GM18517 (cell line): Measurements from ENCODE around the gene RBM43.
"Not testable (repeated sequence)": the region's sequence is repeated elsewhere in the genome, so short reads cannot be mapped to it uniquely, and the experiment has no call there.

Experiments used
- ATAC-seq: cut with Tn5 transposase; IDR thresholded peaks from one replicate; pipeline ENCODE4 v1.9.1; 2021; ENCODE audit warnings: mild to moderate bottlenecking, moderate library complexity; ENCODE audit not compliant: unreplicated experiment

Gene RBM43

DNA sequence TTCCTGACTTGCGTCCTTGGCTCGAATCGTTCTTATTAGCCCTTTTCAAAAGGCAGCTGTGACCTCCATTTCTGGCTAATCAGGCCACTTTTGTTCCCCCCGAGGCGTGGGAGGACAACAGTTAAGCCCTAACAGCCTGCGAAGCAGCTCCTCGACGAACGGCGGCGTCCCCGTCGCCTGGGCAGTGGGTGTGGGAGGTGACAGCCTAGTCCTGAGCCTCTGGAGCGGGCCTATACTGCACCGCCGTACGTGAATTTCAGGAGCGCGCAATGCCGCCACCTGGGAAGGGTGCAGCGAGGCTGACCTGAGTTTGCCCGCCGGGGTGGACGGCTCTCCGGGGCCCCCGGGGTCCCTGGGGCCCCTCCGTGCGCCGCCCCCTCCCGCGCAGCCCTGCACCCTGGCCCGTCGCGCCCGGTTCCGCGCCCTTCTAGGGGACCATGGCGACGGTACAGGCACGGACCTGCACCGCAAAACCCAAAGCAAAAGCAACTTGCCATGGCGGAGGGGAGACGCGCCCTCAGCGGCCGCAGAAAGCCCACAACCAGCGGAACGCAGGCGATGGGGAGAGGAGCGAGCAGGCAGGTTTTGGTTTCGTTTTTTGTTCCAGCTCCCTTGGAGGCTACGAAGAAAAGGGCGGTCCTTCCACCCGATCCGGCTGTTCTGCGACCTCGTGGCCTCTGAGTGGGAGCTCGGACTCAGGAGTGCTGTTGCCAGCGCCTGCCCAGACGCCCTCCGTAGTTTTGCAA, at the start of gene RBM43:
Gene RBM43 (minus strand): TSS at position 633 of the 746 bp plus-strand sequence. CDS start 136 bp downstream, at position 497.
- ATAC-seq, result peak; percentile 89

DNA sequence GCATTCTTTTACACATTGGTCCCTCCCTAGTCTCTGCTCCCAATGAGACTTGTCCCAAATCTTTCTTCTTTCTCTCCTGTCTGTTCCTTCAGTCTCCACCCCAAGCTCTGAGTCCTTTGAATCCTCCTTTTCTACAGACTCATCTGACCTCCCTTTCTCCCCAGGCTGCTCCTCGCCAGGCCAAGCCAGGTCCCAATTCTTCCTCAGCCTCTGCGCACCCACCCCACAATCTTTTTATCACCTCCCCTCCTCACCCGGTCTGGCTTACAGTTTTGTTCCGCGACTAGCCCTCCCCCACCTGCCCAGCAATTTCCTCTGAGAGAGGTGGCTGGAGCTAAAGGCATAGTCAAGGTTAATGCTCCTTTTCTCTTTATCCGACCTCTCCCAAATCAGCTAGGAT, 48.6 kb upstream of the RBM43 start:
- not testable (repeated sequence) for ATAC-seq

DNA sequence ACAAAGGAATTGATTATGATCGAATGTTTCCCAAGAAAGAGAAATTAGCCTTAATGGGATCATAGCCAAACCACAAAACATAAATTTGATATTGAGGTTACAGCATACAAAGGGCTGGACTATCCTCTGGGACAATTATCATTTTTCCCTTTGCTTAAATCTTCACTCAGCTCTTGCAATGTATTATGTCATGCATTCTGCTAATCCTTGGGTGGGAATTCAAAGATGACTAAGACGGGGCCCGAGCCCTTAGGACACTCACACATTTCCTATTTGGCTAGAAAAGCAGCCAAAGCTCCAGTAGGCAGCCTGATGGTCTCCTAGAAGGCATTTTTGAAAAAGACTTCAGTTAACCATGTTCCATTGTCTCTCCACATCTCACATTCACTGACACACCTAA, 45.0 kb upstream of the RBM43 start:
- ATAC-seq, result no peak

DNA sequence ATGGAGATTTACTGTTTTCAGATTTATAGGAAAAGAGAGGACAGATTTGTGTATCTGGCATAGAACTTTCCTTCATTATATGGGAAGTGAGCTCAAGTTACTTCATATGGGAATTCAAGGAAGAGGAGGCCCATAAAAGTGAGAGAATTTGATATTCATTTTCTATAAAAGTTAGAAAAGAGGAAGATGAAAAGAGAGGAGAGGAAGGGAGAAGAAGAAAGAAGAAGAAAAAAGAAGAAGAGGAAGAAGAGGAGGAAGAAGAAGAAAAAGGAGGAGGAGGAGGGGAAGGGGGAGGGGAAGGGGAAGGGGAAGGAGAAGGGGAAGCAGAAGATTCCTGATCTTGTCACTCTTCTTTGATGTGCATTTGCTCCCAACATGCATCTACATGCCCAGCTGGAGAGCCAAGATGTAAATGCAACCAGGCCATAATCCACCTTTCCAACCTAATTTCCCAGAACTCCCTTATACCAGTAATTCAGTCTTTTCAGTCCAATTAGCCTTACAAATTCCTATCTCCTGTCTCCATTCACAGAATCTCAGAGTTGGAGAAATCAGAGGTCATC, 43.5 kb upstream of the RBM43 start:
- ATAC-seq, result no peak

DNA sequence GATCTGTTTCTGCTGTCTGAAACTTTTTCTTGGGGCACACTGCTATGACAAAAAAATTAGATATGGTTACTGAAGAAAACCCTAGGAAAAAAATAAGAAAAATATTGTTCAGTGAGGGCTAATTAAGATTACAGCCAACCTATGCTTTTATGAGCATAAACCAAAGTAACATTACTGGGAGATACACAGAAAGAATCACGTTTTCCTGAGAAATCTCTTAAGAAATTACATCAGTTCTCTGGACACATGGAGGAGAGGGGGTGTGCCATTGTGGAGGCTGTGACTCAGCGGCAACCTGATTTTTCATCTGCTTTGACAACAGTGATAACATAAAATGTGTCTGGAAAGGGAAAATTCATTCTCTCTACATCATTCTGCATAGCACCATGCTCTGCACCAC, 41.2 kb upstream of the RBM43 start:
- no peak for ATAC-seq

DNA sequence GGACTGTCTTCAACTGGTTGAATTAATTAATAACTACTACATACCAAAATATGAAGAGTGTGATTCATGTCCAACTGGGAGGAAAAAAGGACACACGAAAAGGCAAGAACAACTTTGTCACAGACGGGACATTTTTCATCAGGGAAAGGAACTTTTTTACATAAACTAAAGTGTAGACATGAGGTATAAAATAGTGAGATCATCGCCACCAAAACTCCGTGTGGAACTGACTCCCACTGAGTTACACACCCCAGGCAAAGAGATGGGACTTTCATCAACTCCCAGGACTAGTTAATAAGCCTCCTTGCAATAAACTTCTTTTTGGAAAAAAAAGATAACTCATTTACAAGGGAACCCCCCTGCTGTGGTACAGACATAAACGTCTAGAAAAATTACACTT, 40.7 kb upstream of the RBM43 start:
- no peak for ATAC-seq

DNA sequence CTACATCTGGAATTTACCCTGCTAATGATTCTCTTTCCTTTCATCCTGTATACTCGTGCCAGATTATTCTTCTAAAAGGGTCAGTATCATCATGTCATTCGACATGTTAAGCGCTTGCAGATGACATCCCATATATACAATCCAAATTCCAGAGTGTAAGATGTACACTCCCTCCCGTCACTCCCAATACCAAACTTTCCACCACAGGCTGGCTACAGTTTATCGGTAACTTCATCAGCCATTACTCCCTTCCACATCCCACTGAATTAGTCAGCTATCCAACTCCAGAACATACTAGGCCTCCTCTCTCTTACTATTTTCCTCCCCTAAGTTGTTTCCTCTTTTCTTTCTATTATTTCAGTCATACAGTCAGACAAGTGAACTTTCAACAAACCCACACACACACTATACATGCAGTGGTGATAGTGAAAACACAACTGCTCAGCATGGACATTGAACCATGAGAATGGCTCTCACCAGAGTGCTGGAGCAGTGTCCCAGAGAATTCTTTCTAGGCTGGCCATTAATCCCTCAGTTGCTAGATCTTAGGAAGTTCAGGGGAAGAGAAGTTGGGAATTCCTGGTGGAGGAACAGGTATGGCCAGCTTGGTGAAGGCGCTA, 38.4 kb upstream of the RBM43 start:
- no peak for ATAC-seq

DNA sequence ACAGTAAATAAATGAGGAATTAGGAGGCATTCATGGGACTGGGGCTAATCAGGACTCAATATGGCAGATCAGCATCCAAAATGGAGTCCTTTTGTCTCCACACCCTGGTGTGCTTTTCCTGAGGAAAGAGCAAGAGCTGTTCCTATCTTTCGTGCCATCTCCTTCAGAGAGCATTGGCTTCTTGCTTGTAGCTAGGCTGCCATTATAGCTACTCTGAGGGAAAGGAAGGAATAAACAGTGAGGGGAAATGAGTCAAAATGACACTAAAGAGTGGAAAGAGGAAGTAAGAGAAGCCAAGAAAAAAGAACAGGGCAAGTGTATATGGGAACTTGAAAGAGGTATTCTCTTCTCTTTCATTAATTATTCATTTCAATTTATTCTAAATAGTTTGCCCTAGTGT, 36.2 kb upstream of the RBM43 start:
- peak; percentile 99 for ATAC-seq

DNA sequence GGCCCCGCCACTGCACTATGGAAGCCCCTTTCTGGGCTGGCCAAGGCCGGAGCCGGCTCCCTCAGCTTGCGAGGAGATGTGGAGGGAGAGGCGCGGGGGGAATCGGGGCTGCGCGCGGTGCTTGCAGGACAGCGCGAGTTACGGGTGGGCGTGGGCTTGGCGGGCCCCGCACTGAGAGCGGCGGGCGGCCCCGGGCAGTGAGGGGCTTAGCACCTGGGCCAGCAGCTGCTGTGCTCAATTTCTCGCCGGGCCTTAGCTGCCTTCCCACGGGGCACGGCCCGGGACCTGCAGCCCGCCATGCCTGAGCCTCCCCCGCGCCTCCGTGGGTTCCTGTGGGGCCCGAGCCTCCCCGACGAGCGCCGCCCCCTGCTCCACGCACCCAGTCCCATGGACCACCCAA, 34.3 kb upstream of the RBM43 start:
- not testable (repeated sequence) for ATAC-seq

DNA sequence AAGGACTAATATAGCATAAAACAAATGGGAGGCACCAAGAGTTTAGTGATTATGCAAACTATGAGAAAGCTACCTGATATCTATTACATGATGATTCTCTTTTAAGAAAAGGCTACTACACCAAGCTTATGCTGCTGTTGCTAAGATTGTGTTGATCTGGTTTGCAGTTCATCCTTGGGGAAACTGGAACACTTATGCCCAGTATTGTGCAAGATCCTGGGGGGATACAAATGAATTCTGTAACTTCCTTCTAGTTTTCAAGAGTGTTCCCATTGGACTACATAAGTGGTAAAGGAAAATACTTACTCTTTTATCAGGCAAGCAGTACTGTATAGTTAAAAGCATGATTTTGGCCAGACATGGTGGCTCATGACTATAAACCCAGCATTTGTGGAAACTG, 30.9 kb upstream of the RBM43 start:
- no peak for ATAC-seq

DNA sequence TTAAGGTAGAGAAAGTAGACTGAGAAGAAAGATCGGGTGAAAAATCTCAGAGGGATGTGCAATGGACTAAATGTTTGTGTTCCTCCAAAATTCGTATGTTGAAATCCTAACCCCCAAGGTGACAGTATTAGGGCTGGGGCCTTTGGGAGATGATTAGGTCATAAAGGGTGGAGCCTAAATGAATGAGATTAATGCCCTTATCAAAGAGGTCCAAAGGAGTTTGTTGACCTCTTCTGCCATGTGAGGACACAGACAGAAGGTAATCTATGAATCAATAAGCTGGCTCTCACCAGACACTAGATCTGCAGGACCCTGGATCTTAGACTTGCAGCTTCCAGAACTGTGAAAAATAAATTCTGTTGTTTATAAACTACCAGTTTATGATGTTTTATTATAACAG, 30.5 kb upstream of the RBM43 start:
- ATAC-seq, result no peak

DNA sequence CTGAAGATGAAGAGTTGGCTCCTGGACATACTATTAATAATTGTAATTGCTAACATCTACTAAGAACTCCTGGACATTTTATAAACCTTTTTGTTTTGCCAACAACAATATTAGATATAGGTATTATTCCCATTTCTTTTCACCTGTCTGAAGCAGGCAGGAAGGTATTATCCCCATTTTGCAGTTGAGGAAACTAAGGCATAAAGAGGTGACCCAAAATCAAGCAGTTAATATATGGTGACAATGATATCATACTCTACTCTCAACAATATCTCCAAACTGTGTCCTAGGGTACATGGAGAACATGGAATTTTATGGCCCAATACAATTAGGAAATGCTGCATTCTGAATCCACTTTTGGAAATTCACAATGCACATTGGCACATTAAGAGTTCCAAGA, 29.6 kb upstream of the RBM43 start:
- no peak for ATAC-seq

DNA sequence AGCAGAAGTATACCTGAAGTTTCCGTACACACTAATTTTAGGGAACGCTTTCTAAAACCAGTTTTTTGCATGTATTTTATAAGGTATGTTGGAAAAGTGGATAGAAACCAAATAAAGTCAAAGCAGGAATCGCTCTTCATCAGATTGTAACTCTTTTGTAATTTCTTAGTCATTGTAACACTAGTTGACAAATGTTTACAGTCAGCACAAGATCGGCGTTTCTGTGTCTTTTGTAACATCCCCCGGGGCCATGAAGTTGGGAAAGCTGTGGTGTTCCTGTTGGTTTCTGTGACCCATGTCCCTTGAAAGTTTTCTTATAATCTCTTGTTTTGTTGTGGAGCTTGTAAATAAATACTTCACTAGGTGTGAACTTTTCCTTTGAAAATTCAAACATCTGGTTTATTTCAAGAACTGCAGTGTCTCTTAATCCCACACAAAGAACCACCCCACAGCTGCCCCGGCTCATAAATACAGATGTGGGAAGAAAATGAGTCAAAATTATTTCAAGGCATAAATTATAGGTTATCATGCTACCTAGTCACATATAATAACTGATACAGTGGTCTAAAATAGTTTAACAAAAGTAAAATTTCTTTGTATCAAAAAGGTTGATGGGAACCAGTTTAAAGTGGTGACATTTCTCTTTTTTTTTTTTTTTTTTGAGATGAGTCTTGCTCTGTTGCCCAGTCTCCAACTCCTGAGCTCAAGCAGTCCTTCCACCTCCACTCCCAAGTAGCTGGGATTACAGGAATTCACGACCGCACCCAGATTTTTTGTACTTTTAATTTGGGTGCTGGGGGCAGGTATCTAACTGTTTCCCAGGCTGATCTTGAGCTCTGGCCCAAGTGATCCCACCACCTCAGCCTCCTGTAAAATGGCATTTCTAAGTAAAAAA, 28.6 kb upstream of the RBM43 start:
- ATAC-seq, result peak; percentile 18

DNA sequence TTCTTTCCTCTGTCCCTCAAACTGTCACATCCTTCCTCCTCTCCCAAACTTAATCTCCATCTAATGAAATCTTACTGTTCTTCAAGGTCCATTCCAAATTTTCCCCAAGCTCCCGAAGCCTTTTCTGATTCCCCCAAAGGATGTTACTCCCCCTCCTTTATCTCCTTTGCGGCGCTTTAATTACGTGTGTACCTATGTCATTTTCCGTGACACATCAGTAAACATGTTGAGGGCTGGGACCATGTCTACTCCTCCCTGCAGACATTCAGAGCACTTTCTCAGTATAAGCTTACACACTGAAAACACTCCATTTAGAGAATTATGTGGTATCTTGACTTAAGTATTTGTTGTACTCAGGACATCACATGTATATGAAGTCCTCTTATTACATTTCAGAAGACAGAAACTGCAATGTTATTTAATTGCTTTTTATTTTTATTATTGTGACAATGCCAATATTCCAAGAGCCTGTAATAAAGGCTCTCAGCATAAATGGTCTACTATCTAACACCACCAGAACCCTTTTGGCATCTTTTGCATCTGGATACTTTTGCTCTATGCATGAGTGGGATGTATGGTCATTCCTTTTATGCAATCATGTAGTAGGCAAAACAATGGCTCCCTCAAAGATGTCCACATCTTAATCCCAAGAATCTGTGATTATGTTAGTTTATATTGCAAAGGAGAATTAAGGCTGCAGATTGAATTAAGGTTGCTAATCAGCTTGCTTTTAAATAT, 26.0 kb upstream of the RBM43 start:
- ATAC-seq, result no peak

DNA sequence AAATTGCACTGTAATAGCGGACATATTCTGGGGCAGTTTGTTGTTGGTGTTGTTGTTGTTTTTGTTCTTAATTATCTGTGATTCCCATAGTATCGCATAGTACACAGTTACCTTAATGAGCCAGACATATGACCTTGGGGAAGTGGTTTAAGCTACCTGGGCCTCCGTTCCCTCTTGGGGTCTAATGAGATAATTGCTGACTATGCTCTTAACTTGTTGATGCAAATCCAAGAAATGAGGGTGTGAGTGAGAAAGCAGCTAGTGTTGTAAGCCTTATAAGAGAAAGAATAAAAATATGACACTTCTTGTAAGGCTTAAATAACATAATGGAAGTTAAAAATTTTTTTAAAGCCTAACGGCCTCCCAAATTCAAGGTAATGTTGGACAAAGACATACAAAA, 20.7 kb upstream of the RBM43 start:
- no peak for ATAC-seq

DNA sequence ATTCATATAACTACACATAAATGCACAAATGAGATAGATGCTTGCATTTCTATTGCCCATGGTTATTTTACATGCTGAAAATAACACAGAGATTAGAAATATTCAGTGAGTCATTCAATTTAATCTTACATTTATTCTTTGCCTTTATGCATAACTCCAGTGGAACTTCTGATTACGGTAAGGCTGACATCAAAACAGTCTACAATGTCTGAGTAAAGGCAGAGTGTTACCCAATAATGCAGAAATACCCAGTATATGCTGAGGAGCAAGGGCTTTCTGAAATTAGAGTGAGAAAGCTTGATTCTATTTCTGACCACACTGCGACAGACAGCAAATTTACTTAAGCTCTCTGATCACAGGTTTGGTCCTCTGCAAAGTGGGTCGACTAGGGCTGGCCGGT, 18.6 kb upstream of the RBM43 start:
- no peak for ATAC-seq

DNA sequence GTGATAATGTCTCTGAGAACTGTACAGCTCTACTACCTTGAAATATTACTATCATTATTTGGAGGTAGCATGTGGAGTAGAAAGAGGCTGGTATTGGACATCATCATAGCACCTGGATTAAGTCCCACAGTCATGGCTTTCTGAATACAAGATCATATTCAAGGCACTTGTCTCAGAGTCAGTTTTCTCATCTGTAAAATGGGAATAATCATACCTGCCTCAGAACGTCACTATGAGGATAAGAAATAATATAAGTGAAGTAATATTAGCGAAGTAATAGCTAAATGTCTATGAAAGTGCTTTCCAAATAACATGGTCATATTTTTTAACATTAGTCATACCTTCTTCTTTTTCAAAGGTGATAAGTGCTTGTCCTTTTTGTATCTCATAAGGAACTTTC, 16.8 kb upstream of the RBM43 start:
- ATAC-seq, result no peak

DNA sequence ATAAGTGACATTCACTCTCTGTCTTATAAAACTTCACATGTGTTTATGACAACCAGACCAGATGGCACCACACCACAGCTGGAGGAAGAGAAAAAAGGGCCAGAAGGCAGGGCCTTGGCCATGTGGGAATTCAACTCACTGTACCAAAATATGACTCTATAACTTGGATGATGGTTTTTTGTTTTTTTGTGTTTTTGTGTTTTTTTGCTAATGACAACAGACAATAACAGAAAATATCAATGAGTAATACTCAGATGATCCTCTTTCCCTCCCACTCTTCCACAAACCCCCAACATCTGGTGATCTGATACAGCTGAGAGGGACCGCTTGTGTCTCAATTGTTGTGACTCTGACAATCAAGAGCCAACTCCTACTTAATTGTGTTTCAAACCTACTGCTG, 15.4 kb upstream of the RBM43 start:
- no peak for ATAC-seq

DNA sequence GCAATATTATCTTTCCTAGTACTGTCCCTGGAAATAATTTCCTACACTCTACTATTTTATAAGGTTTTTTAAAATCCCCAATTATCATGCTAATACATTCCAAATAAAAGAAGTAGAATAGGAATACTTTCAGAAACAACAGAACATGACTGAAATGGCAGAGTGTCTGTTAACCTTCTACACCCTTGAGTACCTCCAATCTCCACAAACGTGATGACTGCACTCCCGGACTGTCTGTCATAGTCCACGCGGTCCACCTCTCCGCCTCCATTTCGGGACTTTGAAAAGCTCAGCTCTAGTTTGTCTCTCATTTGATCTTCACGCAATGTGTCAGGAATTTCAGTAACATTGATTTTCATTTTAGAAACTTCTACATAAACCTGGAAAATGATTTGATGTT, 13.6 kb upstream of the RBM43 start:
- ATAC-seq, result no peak

DNA sequence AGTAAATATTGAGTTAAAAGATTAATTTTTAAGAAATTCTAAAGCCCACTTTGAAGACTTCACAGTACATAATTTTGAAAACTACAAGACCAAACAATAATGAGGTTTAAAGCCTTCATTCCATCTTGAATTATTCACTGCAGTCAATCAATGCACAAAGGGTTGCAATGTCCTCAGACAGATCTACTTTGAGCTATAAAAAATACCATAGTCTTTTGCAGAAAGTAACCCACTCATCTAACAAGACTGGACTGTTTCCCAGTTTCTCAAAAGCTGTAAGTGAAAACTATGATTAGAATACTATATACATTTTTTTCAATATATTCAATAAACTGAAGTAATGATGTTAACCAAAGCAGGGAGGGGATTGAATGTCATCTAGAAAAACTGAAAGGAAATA, 10.2 kb upstream of the RBM43 start:
- no peak for ATAC-seq
